A673 (cell line): ENCODE results near the gene HAVCR2. TPM values are rescaled to one million over a fixed set of nuclear protein-coding genes. Genes with fewer than 3 reads are reported as not detected.
"Not testable (repeated sequence)": the region's sequence is repeated elsewhere in the genome, so short reads cannot be mapped to it uniquely, and the experiment has no call there.

ENCODE experiments used
- BruUV-seq: library from RNA; stranded (reverse); fragments of 400-500 nt; replicated peaks from 2 replicates; lab custom pipeline; 2021; lab: Mats Ljungman, UMichigan
- CTCF ChIA-PET: fragments of 300-600 bp; sonication (Branson Sonifier 250); formaldehyde crosslinking; loops from one replicate; lab custom pipeline; 2022; ENCODE audit warnings: antibody characterized with exemption; lab: Charles Lee
- POLR2A ChIA-PET: fragments of 300-600 bp; sonication (Branson Sonifier 250); formaldehyde crosslinking; loops from one replicate; lab custom pipeline; 2022; ENCODE audit warnings: antibody characterized with exemption; ENCODE audit not compliant: low non-redundant PET; lab: Charles Lee
- DNase-seq: peaks from one replicate; pipeline ENCODE4 v3.0.0-alpha.2; 2015; ENCODE audit warnings: low spot score
- H3K27ac ChIP-seq: fragments of 200-600 bp; sonication (generic); 2 replicates; pipeline ENCODE4 v1.5.1; 2016; ENCODE audit warnings: mixed run types, low read depth, mild to moderate bottlenecking, mixed read lengths, antibody characterized with exemption, low read length; ENCODE audit not compliant: poor library complexity, severe bottlenecking
- H3K27me3 ChIP-seq: fragments of 200-600 bp; sonication (generic); replicated peaks from 2 replicates; pipeline ENCODE4 v1.6.1; 2017; ENCODE audit warnings: mixed run types, low read depth, mild to moderate bottlenecking, mixed read lengths, antibody characterized with exemption, low read length; ENCODE audit not compliant: insufficient read depth, poor library complexity
- H3K36me3 ChIP-seq: fragments of 200-600 bp; sonication (generic); 2 replicates; pipeline ENCODE4 v1.6.1; 2016; ENCODE audit warnings: mixed run types, mild to moderate bottlenecking, mixed read lengths, antibody characterized with exemption, low read length; ENCODE audit not compliant: insufficient read depth, poor library complexity, severe bottlenecking
- H3K4me1 ChIP-seq: fragments of 200-600 bp; sonication (generic); 2 replicates; pipeline ENCODE4 v1.6.1; 2017; ENCODE audit warnings: mixed run types, mild to moderate bottlenecking, mixed read lengths, antibody characterized with exemption, low read length; ENCODE audit not compliant: insufficient read depth, poor library complexity, severe bottlenecking
- H3K4me3 ChIP-seq: fragments of 200-600 bp; sonication (generic); 2 replicates; pipeline ENCODE4 v1.5.1; 2016; ENCODE audit warnings: low read depth, mixed run types, mild to moderate bottlenecking, mixed read lengths, low read length; ENCODE audit not compliant: poor library complexity, severe bottlenecking
- H3K9me3 ChIP-seq: fragments of 200-600 bp; sonication (generic); 2 replicates; pipeline ENCODE4 v1.6.1; 2016; ENCODE audit warnings: mixed run types, low read depth, mild to moderate bottlenecking, mixed read lengths, antibody characterized with exemption, low read length; ENCODE audit not compliant: poor library complexity, severe bottlenecking
- CTCF ChIP-seq: fragments of 300-800, 200-600 bp; sonication (generic); conservative IDR thresholded peaks from 2 replicates; pipeline ENCODE4 v1.5.1; 2017; ENCODE audit warnings: low read depth, mild to moderate bottlenecking, antibody characterized with exemption, low read length, moderate library complexity, mixed read lengths
- EZH2 ChIP-seq: fragments of 200-600 bp; sonication (generic); IDR thresholded peaks from 2 replicates; pipeline ENCODE4 v1.6.1; 2017; ENCODE audit warnings: borderline replicate concordance, low read depth, mild to moderate bottlenecking, mixed read lengths, antibody characterized with exemption, low read length; ENCODE audit not compliant: poor library complexity, severe bottlenecking
- intact Hi-C: fragments of 100-400 bp; cut with micrococcal nuclease; formaldehyde crosslinking; loops from one replicate; pipeline ENCODE4 v1.10.0; 2022; ENCODE audit not compliant: unreplicated experiment
- total RNA-seq: library from RNA; stranded (reverse); gene quantifications from 2 replicates; pipeline ENCODE4 v1.2.3, GENCODE V29; 2021

Gene HAVCR2
- total RNA-seq, 1 experiment from 2014 or later: 0.19 TPM

GRCh38 chr5:157050050-157050449 is 58.8 kb downstream of the HAVCR2 start:
- no peak overlapping the region for H3K4me3 ChIP-seq
- TF ChIP-seq EZH2 (no peak), CTCF (no peak)
- H3K27ac ChIP-seq: no peak overlapping the region
- no TSS peak for BruUV-seq
- H3K36me3 ChIP-seq: no peaks in the 10 kb centered on the region
- H3K27me3 ChIP-seq: peaks cover 3% of the 10 kb centered on the region
- H3K9me3 ChIP-seq: no peaks in the 10 kb centered on the region
- ChIA-PET POLR2A (no interaction called here), CTCF (no interaction called here)
- no peak for DNase-seq
- intact Hi-C loops: no loop called here
- H3K4me1 ChIP-seq: no peaks in the 10 kb centered on the region

- H3K36me3 ChIP-seq: no peaks in the 10 kb centered on the region
- no peak overlapping the region for H3K27ac ChIP-seq
- POLR2A ChIA-PET: no interaction called here
- intact Hi-C loops: no loop called here
- no TSS peak for BruUV-seq
- no peaks in the 10 kb centered on the region for H3K9me3 ChIP-seq
- H3K4me3 ChIP-seq: no peak overlapping the region
- no peak for DNase-seq
- peaks cover 3% of the 10 kb centered on the region for H3K27me3 ChIP-seq
- TF ChIP-seq EZH2: no peak
- TF ChIP-seq CTCF: no peak
- H3K4me1 ChIP-seq: no peaks in the 10 kb centered on the region
- CTCF ChIA-PET: no interaction called here
These were observed 59.2 kb downstream of the HAVCR2 start for GRCh38 chr5:157049605-157050004.

GRCh38 chr5:157047898-157048297 is 60.9 kb downstream of the HAVCR2 start:
- CTCF ChIA-PET: no interaction called here
- intact Hi-C loops: no loop called here
- TF ChIP-seq CTCF (no peak), EZH2 (no peak)
- Histone ChIP-seq H3K4me3 (no peak overlapping the region), H3K9me3 (no peaks in the 10 kb centered on the region), H3K4me1 (no peaks in the 10 kb centered on the region), H3K27me3 (peaks cover 3% of the 10 kb centered on the region), H3K27ac (no peak overlapping the region), H3K36me3 (no peaks in the 10 kb centered on the region)
- DNase-seq: no peak
- POLR2A ChIA-PET: no interaction called here
- no TSS peak for BruUV-seq

- H3K27me3 ChIP-seq, H3K4me1 ChIP-seq, H3K4me3 ChIP-seq, BruUV-seq, intact Hi-C loops, H3K9me3 ChIP-seq, DNase-seq, POLR2A ChIA-PET, H3K36me3 ChIP-seq, H3K27ac ChIP-seq, CTCF ChIA-PET: not testable (repeated sequence)
These were observed 61.8 kb downstream of the HAVCR2 start for GRCh38 chr5:157047016-157047415.
